PC-9 (cell line): ENCODE data around the gene LIN7B.

Experiments used
- EZH2 ChIP-seq: fragments of 200-600 bp; sonication (generic); IDR thresholded peaks from 2 replicates; pipeline ENCODE4 v1.8.0; 2017; ENCODE audit warnings: antibody characterized with exemption, low read depth
- TF ChIP-seq, protein P1 (sequence below): fragments of 200-600 bp; sonication (generic); conservative IDR thresholded peaks from 2 replicates; pipeline ENCODE4 v1.6.1; 2017; ENCODE audit warnings: mixed run types, antibody characterized with exemption, mild to moderate bottlenecking, moderate library complexity

DNA sequence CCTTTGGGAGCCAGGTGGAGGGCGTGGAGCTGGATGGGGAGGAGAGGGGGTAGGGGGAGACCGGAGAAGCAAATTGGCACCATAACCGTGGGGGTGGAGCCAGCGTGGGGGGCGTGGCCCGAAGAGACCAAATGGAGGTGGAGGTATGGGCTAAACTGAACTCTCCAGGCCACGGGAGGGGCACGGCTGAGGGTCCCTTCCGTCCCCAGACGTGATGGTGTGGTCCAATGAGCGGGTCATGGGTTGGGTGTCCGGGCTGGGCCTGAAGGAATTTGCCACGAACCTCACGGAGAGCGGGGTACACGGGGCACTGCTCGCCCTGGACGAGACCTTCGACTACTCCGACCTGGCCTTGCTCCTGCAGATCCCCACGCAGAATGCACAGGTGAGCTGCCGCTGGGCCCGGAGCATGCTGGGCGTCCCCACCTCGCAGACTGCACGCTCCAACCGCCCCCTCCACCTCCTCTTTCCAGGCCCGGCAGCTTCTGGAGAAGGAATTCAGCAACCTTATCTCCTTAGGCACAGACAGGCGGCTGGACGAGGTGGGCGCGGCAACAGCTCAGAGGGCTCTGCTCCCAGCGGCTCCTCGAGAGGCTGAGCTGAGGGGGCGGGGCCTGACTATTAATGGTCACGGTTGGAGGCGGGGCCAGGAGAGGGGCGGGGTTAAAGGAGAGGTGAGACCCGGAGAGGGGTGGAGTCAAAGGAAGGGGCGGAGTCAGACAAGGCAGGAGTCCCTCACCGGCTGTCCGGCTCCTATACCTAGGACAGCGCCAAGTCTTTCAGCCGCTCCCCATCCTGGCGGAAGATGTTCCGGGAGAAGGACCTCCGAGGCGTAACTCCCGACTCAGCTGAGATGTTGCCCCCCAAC lies 34.8 kb downstream of the LIN7B start:
- TF ChIP-seq, protein P1, sequence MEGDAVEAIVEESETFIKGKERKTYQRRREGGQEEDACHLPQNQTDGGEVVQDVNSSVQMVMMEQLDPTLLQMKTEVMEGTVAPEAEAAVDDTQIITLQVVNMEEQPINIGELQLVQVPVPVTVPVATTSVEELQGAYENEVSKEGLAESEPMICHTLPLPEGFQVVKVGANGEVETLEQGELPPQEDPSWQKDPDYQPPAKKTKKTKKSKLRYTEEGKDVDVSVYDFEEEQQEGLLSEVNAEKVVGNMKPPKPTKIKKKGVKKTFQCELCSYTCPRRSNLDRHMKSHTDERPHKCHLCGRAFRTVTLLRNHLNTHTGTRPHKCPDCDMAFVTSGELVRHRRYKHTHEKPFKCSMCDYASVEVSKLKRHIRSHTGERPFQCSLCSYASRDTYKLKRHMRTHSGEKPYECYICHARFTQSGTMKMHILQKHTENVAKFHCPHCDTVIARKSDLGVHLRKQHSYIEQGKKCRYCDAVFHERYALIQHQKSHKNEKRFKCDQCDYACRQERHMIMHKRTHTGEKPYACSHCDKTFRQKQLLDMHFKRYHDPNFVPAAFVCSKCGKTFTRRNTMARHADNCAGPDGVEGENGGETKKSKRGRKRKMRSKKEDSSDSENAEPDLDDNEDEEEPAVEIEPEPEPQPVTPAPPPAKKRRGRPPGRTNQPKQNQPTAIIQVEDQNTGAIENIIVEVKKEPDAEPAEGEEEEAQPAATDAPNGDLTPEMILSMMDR = no peak
- no peak for TF ChIP-seq EZH2
